ENCODE data around the gene ZNF578.
"Not testable (repeated sequence)": the region's sequence is repeated elsewhere in the genome, so short reads cannot be mapped to it uniquely, and the experiment has no call there.

DNA sequence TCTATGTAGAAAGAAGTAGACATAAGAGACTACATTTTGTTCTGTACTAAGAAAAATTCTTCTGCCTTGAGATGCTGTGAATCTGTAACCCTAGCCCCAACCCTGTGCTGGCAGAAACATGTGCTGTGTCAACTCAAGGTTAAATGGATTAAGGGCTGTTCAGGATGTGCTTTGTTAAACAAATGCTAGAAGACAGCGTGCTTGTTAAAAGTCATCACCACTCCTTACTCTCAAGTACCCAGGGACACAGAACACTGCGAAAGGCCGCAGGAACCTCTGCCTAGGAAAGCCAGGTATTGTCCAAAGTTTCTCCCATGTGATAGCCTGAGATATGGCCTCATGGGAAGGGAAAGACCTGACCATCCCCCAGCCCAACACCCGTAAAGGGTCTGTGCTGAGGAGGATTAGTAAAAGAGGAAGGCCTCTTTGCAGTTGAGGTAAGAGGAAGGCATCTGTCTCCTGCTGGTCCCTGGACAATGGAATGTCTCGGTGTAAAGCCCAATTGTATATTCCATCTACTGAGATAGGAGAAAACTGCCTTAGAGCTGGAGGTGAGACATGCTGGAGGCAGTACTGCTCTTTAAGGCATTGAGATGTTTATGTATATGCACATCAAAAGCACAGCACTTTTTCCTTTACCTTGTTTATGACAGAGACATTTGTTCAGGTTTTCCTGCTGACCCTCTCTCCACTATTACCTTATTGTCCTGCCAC is 105.5 kb downstream of the ZNF578 start:
- TF ChIP-seq YY1 (IDR thresholded peaks at IDR 0.05; ENCODE audit: insufficient read depth, insufficient read length); ZNF274 (IDR thresholded peaks at IDR 0.05; ENCODE audit: low read depth, low read length); SUZ12 (IDR thresholded peaks at IDR 0.05; ENCODE audit: extremely low read depth, insufficient read depth, insufficient read length): not testable (repeated sequence)

Data from NT2/D1 (cell line).